LNCAP (cell line): ENCODE results near the gene KAZN.

Experiments used
- TF ChIP-seq, protein P1 (sequence below): fragments of 450-650 bp; IDR thresholded peaks from 2 replicates; pipeline ENCODE4 v1.5.1; 2017; ENCODE audit warnings: mild to moderate bottlenecking

Gene KAZN

DNA sequence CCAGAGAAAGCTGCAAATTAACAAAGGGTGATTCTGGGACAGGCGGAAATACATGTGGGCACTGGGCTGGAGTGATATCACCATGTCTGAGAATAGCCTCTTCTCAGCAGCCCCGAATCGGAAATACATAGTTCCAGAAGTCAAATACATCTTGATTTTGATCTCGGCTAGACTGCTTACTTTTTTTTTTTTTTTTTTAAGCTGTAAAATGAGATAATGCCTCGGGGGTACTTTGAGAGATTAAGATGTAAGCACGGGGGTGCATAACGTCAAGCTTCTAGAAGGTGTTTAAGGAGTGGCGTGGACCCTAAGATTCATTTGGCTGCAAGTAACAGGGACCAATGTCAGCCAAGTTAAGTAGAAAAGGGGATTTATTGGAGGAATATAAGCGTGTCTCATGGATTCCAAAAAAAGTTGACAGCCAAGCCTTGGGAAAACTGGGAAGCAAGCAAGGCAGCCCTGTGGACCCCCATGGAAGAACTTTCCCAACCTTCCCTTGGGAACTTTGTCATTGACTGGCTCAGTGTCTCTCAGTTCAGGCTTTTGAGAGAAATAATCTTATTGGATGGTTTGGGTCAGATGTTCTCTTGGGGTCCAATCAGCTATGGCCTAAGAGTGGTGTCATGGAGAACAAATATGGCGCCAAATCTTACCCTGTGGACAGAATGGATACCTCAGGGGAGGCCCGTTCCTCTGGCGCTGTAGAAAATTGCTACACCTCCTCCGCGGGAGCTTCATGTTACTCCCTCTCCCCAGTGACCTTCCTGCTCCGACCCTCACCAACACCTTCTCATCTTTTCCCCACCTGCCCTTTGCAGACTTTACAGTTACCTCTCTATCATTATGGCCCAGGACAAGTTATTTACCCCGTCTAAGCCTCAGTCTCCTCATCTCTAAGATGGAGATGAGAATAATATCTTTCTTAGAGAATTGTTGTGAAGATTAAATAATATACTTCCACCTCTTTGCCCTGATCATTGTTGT, 186.6 kb downstream of the KAZN start:
- TF ChIP-seq, protein P1, sequence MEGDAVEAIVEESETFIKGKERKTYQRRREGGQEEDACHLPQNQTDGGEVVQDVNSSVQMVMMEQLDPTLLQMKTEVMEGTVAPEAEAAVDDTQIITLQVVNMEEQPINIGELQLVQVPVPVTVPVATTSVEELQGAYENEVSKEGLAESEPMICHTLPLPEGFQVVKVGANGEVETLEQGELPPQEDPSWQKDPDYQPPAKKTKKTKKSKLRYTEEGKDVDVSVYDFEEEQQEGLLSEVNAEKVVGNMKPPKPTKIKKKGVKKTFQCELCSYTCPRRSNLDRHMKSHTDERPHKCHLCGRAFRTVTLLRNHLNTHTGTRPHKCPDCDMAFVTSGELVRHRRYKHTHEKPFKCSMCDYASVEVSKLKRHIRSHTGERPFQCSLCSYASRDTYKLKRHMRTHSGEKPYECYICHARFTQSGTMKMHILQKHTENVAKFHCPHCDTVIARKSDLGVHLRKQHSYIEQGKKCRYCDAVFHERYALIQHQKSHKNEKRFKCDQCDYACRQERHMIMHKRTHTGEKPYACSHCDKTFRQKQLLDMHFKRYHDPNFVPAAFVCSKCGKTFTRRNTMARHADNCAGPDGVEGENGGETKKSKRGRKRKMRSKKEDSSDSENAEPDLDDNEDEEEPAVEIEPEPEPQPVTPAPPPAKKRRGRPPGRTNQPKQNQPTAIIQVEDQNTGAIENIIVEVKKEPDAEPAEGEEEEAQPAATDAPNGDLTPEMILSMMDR = no peak

DNA sequence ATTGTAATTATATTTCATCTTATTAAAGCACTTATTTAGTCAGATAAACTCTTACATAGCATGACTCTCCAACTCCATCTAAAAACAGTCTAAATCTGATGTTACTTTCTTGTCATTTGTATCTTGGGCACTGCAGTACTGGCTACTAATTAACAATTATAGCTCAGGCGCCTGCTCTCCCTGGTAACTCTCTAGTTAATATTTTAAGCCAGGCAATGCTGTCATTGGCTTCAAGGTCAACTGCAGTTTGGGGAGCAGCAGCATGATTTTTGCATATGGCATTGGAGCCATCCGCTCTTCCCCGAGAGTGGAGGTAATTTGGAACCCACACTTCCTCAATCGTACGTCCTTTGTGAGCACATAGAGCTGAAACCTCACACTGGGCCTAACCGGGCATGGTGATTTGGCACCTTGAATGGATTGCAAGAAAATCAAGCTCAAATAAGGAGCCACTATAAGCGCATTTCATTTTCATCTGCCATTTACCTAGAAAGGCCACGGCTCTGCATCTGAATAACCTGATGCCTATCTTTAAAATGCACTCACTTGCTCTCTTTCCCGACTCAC, 187.7 kb downstream of the KAZN start:
- TF ChIP-seq, protein P1 = no peak

DNA sequence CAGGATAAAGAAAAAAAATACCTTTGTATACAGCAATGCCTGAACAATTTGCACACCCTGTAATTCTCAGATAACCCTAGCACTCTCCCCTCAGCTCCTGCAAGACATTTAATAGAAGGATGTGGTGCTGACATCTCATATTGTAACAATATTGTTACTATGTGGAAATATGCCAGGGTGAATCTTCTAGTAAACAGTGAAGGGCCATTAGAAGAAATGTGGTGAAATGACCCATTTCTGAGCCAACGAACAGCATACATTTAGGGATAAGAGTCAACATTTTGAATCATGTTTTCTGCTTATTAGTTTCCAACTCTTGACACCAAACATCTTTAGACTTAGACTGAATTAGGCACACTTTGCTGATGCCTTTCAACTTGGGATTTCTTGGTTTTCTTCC, 188.2 kb downstream of the KAZN start:
- TF ChIP-seq, protein P1 = no peak

DNA sequence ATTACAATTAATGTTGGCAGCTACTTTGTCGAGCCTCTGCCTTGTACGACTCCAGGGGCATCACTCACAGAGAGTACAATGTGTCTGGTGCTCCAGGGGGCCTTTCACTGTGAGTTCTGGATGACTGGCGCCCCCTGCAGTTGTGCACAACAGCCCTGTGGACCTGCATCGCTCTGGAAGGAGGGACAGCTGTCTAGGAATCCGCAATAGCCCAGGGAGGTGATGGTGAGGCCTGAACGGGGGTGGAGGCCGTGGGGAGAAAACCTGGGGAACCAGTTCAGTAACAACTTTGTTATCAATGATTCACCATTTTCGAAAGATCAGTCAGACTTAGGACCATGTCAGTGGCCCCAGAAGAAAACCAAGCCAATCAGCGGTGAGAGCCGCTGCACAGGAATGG, 189.1 kb downstream of the KAZN start:
- TF ChIP-seq, protein P1 = no peak

DNA sequence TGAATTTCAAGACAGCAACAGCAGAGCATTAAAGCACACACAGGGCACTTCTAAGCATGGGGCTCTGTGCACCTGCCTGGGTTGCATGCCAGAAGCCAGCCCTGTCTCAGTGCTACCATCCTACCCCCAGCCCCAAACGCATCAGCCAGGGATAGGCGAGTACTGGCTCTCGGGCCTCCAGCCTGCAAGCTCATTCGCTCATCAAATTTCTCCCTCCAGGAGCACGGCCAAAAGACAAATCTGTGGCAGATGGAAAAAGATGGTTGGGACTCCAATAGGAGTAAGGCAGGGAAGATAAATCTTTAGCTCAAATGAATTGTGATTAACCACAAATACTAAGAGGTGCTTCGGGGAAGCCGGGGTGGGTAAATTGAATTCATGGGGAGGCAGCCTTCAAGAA, 189.6 kb downstream of the KAZN start:
- TF ChIP-seq, protein P1 = no peak

DNA sequence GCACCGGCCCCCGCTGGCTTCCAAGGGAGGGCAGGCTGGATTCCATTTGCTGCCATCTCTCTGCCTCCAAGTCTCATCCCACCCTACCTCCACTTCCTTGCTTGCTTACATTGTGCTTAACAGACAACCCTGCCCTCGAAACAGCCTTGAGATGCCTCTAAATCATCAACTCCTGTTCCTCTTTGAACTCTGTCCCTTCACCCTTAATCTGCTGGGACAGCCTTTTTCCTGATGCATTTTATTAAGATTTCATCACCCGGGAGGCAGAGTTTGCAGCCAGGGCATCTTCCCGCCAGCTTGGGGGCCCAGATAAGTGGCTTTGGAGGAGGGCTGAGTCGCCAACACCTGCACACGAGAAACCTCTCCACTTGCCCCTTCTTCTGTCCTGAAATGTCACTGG, 192.5 kb downstream of the KAZN start:
- TF ChIP-seq, protein P1 = no peak

DNA sequence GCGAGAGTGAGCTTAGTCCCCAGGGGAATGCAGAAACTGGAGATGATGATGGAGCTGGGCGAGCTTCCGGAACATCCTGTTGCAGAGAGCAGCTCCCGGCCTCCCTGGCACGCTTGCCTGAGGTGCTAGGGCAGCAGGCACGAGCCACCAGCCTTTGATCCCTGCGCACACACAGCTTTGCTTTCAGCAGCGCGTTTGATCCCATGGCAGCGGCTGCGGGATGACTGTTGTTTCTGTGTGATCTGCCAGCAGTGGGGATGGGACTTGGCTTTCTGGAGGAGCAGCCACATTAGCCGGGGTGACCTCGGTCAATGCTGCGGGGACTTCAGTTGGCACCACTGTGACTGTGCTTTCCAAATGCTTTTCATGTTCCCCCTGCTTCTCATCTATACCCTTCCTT, 193.2 kb downstream of the KAZN start:
- TF ChIP-seq, protein P1 = no peak
